Activated T-helper 2 cell treated with anti-CD3 and anti-CD28 coated beads, Interferon-gamma antibody, Interleukin-2, Interleukin-4, amounts not matched to agents 10 μg/mL and 5 μg/mL and 100 μg/mL, durations not matched to agents 14 hours and 24 hours and 36 hours (primary cell): ENCODE results near the gene LGSN. TPM values are rescaled to one million over a fixed set of nuclear protein-coding genes. Genes with fewer than 3 reads are reported as not detected.
"Not testable (repeated sequence)": the region's sequence is repeated elsewhere in the genome, so short reads cannot be mapped to it uniquely, and the experiment has no call there.

Experiments
- DNase-seq: peaks from one replicate; pipeline ENCODE4 v3.0.0; 2021; ENCODE audit warnings: low spot score
- H3K27ac Mint-ChIP-seq: one replicate; pipeline ENCODE4 v1.8.0; 2021; ENCODE audit warnings: mixed read lengths
- H3K27me3 Mint-ChIP-seq: one replicate; pipeline ENCODE4 v1.8.0; 2021; ENCODE audit warnings: low read depth, mixed read lengths
- H3K36me3 Mint-ChIP-seq: one replicate; pipeline ENCODE4 v1.8.0; 2021; ENCODE audit warnings: low read depth, mixed read lengths
- H3K4me1 Mint-ChIP-seq: one replicate; pipeline ENCODE4 v1.8.0; 2021; ENCODE audit warnings: low read depth, mixed read lengths
- H3K4me3 Mint-ChIP-seq: one replicate; pipeline ENCODE4 v1.8.0; 2021; ENCODE audit warnings: low read depth, mild to moderate bottlenecking, moderate library complexity, mixed read lengths
- H3K9me3 Mint-ChIP-seq: one replicate; pipeline ENCODE4 v1.8.0; 2021; ENCODE audit warnings: mixed read lengths
- intact Hi-C: fragments of 100-400 bp; cut with micrococcal nuclease; formaldehyde crosslinking; loops from one replicate; pipeline ENCODE4 v1.15.1; 2023
- total RNA-seq: library from RNA; stranded (reverse); gene quantifications from 2 replicates; pipeline ENCODE4 v1.2.3, GENCODE V29; 2022

LGSN gene
- total RNA-seq, 1 donor from 2014 or later: not detected

- Mint-ChIP-seq H3K27me3 (no peaks in the 10 kb centered on the region), H3K27ac (no peak overlapping the region), H3K4me3 (no peak overlapping the region), H3K36me3 (no peaks in the 10 kb centered on the region), H3K4me1 (no peaks in the 10 kb centered on the region), H3K9me3 (no peaks in the 10 kb centered on the region)
- intact Hi-C loops: no loop called here
- DNase-seq: no peak
These were observed 58.0 kb downstream of the LGSN start for GRCh38 chr6:63261820-63262219.

DNA sequence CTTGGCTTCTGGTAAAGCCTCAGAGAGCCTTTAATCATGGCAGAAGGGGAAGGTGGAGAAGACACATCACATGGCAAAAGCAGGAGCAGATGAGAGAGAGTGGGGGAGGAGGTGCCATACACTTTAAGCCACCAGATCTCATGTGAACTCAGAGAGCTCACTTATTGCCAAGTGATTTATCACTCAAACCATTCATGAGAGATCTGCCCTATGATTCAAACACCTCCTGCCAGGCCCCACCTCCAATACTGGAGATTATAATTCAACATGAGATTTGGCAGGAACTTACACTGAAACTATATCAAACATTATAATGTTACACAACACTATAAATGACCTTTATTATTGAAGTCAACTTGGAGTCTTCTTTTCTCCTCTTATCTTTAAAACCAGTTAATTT is 60.6 kb downstream of the LGSN start:
- H3K9me3 Mint-ChIP-seq: no peaks in the 10 kb centered on the region
- no peak overlapping the region for H3K4me3 Mint-ChIP-seq
- intact Hi-C loops: no loop called here
- H3K36me3 Mint-ChIP-seq: no peaks in the 10 kb centered on the region
- DNase-seq: no peak
- H3K4me1 Mint-ChIP-seq: no peaks in the 10 kb centered on the region
- no peak overlapping the region for H3K27ac Mint-ChIP-seq
- no peaks in the 10 kb centered on the region for H3K27me3 Mint-ChIP-seq

DNA sequence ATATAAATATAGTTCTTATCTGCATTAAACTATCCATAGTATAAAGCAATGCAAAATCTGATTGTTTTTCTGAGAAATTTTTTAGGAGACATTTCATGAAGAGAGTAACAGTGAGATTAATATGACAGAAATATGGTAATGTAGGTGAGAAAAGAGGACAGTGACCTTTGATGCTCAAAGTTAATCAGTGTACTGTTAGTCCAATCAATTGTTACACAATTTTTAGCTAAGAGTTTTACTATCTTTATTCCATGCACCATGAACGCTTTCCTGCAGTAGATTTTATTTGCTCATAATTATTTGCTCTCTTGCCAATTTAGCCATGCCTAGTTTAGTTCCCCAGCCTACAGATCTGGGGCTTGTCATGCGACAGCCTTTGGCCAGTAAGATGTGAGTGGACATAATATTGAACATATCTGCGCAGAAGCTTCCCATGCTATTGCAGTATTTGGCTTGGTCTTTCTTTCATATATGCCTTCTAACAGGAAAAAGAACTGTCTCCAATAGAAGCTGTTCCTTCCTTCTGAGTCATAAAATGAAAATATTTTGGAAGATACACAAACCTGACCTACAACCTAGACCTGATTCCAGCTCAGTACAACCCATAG is 69.8 kb downstream of the LGSN start:
- no peaks in the 10 kb centered on the region for H3K4me1 Mint-ChIP-seq
- no peak overlapping the region for H3K27ac Mint-ChIP-seq
- no peaks in the 10 kb centered on the region for H3K27me3 Mint-ChIP-seq
- no peaks in the 10 kb centered on the region for H3K9me3 Mint-ChIP-seq
- DNase-seq: no peak
- H3K4me3 Mint-ChIP-seq: no peak overlapping the region
- no peaks in the 10 kb centered on the region for H3K36me3 Mint-ChIP-seq
- intact Hi-C loops: no loop called here

GRCh38 chr6:63246581-63246980 is 73.2 kb downstream of the LGSN start:
- Mint-ChIP-seq H3K27ac (no peak overlapping the region), H3K4me1 (no peaks in the 10 kb centered on the region), H3K4me3 (no peak overlapping the region), H3K36me3 (no peaks in the 10 kb centered on the region), H3K9me3 (no peaks in the 10 kb centered on the region), H3K27me3 (no peaks in the 10 kb centered on the region)
- intact Hi-C loops: no loop called here
- DNase-seq: no peak

DNA sequence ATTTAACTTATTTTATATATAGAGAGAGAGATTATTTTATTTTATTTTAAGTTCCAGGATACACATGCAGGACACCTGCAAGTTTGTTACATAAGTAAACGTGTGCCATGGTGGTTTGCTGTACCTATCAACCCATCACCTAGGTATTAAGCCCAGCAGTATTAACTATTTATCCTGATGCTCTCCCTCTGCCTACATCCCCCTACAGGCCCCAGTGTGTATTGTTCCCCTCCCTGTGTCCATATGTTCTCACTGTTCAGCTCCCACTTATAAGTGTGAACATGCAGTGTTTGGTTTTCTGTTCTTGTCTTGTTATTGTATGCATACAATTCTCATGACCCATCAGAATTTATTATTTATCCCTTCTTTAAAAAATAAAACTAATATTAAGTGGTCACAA is 73.9 kb downstream of the LGSN start:
- Mint-ChIP-seq H3K4me1 (no peaks in the 10 kb centered on the region), H3K4me3 (no peak overlapping the region), H3K9me3 (no peaks in the 10 kb centered on the region), H3K27ac (no peak overlapping the region), H3K27me3 (no peaks in the 10 kb centered on the region), H3K36me3 (no peaks in the 10 kb centered on the region)
- intact Hi-C loops: no loop called here
- DNase-seq: no peak

DNA sequence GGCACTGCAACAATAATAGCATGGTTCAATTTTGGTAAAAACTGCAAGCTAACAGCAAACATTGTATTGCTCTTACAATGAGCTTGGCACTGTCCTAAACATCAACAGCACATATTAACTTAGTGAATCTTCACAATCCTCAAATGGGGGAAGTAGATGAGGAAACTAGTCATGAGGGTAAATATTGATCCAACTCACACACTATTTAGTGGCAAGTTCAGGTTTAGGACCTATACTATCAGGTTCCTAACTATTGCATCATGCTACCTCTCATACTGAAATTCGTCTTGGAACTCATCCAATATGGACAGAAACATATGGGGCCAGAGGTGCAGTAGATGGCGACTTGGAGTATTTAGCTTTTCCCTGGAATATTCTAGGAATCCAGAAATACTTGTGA is 74.4 kb downstream of the LGSN start:
- H3K27ac Mint-ChIP-seq: no peak overlapping the region
- intact Hi-C loops: no loop called here
- H3K9me3 Mint-ChIP-seq: no peaks in the 10 kb centered on the region
- H3K36me3 Mint-ChIP-seq: no peaks in the 10 kb centered on the region
- no peaks in the 10 kb centered on the region for H3K27me3 Mint-ChIP-seq
- DNase-seq: no peak
- H3K4me1 Mint-ChIP-seq: no peaks in the 10 kb centered on the region
- H3K4me3 Mint-ChIP-seq: no peak overlapping the region

DNA sequence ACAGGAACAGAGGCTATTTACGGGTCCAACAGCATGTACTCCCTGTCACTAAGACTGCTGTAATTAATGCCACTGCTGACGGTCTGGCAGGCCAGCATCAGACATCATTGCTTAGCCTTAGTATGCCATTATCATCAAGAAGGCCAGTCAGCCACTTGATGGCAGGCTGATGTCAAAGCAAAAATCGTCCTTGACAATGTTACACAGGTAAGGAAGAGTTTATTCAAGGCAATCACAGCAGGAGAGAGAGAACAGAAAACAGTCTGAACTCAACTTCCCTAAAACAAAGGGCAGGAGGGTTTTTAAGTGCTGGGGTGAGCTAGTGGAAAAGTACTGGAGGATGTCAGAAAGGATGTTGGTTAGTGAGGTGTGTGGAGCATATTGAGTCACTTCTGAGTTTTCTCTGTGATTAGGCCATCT is 83.4 kb downstream of the LGSN start:
- peaks cover 13% of the 10 kb centered on the region for H3K9me3 Mint-ChIP-seq
- no peak overlapping the region for H3K4me3 Mint-ChIP-seq
- no peak for DNase-seq
- no peaks in the 10 kb centered on the region for H3K27me3 Mint-ChIP-seq
- H3K27ac Mint-ChIP-seq: no peak overlapping the region
- no peaks in the 10 kb centered on the region for H3K36me3 Mint-ChIP-seq
- intact Hi-C loops: no loop called here
- H3K4me1 Mint-ChIP-seq: no peaks in the 10 kb centered on the region

DNA sequence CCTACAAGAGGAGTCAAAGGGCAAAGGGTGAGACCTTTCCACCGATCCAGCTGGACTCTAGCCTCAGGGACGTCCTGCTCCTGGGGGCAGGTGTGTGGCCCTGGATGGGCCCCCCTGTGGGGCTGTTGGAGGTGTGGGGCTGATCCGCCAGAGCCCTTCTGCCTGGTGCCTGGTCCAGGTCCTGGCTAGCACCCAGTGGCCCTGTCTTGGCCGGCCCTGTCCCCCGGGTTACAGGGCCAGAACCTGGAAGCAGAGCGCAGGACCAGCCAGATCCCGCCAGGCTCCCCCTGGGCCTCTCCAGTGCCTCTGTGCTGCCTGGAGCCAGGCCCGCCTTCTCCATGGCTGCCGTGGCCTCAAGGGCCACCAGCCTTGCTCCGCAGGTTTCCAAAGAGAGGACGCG is 89.3 kb downstream of the LGSN start:
- H3K27me3 Mint-ChIP-seq, H3K9me3 Mint-ChIP-seq, H3K4me3 Mint-ChIP-seq, H3K4me1 Mint-ChIP-seq, H3K36me3 Mint-ChIP-seq, DNase-seq, H3K27ac Mint-ChIP-seq, intact Hi-C loops: not testable (repeated sequence)

DNA sequence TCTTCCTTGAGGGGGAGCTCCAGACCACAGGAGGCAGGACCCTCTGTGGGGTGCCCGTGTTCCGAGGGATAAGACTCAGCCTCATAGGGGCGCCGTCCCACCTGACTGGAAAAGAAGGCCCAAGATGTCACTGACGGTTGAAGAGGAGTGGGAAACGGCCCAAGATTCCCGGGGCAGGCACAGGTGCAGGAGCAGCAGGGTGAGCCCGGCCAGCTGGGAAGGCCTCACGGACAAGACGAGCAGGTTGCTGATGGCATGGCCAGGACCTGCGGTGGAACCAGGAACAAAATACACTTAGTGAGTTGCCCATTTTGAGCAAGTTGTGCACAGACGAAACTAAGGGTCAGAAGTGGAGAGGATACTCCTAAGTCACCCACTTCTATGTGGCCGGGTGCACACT is 89.8 kb downstream of the LGSN start:
- DNase-seq, H3K27me3 Mint-ChIP-seq, H3K27ac Mint-ChIP-seq, H3K4me1 Mint-ChIP-seq, H3K36me3 Mint-ChIP-seq, H3K9me3 Mint-ChIP-seq, H3K4me3 Mint-ChIP-seq, intact Hi-C loops: not testable (repeated sequence)

DNA sequence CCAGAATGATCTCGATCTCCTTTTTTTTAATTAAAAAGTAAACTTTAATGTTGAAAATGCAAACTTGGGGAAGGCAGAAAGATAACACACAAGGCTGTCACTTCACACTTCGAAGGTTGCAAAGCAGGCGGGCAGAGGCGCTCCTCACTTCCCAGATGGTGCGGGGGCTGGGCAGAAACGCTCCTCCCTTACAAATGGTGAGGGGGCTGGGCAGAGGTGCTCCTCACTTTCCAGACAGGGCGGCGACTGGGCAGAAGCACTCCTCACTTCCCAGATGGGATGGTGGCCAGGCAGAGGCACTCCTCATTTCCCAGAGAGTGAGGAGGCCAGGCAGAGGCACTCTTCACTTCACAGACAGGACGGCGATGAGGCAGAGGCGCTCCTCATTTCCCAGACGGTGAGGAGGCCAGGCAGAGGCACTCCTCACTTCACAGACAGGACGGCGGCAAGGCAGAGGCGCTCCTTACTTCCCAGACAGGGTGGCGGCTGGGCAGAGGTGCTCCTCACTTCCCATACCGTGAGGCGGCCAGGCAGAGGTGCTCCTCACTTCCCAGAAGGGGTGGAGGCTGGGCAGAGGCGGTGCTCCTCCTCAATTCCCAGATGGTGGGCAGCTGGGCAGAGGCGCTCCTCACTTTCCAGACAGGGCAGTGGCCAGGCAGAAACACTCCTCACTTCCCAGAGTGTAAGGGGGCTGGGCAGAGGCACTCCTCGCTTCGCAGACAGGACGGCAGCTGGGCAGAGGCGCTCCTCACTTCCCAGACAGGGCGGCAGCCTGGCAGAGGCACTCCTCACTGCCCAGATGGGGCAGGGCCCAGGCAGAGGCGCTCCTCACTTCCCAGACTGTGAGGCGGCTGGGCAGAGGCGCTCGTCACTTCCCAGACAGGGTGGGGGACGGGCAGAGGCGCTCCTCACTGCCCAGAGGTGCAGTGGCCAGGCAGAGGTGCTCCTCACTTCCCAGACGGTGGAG is 91.6 kb downstream of the LGSN start:
- intact Hi-C loops: not testable (repeated sequence)

DNA sequence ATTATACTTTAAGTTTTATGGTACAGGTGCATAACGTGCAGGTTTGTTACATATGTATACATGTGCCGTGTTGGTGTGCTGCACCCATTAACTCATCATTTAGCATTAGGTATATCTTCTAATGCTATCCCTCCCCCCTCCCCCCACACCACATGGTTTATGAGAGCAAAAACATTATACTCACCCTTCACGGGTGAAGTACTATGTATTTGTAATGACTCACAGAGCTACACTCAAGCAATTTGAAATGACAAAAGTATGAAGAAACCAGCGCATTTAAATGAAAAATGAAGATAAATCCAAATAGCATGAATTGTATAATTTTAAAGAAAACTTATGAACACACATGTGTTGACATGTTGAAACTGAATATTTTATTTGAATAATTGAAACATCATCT is 93.8 kb downstream of the LGSN start:
- not testable (repeated sequence) for H3K27me3 Mint-ChIP-seq, H3K9me3 Mint-ChIP-seq

More for the DNA sequence above, 91.6 kb downstream of the LGSN start:
- not testable (repeated sequence) for H3K36me3 Mint-ChIP-seq, H3K4me1 Mint-ChIP-seq, H3K4me3 Mint-ChIP-seq, DNase-seq, H3K27me3 Mint-ChIP-seq, H3K27ac Mint-ChIP-seq, H3K9me3 Mint-ChIP-seq

More for the DNA sequence above, 93.8 kb downstream of the LGSN start:
- H3K4me1 Mint-ChIP-seq, DNase-seq, intact Hi-C loops, H3K27ac Mint-ChIP-seq, H3K36me3 Mint-ChIP-seq, H3K4me3 Mint-ChIP-seq: not testable (repeated sequence)
